ENCODE measurements around the gene IL6.

IL6 gene

DNA sequence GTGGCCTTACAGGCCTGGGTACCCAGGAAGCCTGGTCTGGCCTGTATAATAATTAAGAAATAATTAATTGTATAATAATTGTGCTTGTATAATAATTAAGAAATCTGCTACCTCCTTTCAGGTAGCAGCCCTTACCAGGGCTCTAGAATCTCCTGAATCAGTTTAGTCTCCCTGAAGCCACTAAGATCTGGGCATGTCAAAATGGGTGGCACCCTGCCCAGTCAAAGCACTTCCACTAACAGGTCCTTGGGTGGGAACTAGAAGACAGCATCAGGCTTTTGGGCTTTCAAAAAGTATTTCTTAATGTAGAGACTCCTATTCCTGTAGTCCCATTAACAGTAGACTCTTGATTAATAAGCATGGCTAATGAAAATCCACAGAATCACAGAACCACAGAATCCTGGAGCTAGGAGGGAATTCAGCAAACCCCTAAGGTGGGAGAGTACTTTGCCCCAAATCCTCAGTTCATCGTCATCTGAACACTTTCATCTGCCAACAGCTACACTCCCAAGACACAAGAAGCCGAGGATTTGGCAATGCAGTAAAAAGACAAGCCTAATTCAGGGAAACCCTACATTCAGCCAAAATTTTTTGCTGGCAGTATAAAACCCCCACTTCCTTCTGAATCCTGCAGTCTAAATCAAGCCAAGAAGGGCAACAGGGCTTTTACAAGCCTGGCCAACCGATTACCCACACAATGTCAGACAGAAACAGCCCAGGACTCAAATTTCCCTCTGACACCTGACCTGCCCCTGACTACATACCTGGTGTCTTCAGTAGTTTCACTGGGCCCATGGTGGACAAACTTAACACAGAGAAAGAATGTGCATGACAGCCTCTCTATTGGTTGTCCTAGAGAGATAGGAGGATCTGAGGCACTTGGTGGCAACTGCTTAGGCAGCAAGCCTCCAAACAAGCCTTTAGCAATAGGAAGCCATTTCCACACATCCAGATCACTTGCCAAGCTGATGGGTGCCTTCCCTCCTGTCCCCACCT, 5.9 kb upstream of the IL6 start:
- DNase-seq (ENCODE audit: low read depth): no peak
- H3K4me3 ChIP-seq (ENCODE audit: low read depth, low read length): no peak overlapping the region
- TF ChIP-seq, protein P1, sequence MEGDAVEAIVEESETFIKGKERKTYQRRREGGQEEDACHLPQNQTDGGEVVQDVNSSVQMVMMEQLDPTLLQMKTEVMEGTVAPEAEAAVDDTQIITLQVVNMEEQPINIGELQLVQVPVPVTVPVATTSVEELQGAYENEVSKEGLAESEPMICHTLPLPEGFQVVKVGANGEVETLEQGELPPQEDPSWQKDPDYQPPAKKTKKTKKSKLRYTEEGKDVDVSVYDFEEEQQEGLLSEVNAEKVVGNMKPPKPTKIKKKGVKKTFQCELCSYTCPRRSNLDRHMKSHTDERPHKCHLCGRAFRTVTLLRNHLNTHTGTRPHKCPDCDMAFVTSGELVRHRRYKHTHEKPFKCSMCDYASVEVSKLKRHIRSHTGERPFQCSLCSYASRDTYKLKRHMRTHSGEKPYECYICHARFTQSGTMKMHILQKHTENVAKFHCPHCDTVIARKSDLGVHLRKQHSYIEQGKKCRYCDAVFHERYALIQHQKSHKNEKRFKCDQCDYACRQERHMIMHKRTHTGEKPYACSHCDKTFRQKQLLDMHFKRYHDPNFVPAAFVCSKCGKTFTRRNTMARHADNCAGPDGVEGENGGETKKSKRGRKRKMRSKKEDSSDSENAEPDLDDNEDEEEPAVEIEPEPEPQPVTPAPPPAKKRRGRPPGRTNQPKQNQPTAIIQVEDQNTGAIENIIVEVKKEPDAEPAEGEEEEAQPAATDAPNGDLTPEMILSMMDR (IDR thresholded peaks at IDR 0.05; ENCODE audit: low read depth, low read length, missing control alignments): no peak

DNA sequence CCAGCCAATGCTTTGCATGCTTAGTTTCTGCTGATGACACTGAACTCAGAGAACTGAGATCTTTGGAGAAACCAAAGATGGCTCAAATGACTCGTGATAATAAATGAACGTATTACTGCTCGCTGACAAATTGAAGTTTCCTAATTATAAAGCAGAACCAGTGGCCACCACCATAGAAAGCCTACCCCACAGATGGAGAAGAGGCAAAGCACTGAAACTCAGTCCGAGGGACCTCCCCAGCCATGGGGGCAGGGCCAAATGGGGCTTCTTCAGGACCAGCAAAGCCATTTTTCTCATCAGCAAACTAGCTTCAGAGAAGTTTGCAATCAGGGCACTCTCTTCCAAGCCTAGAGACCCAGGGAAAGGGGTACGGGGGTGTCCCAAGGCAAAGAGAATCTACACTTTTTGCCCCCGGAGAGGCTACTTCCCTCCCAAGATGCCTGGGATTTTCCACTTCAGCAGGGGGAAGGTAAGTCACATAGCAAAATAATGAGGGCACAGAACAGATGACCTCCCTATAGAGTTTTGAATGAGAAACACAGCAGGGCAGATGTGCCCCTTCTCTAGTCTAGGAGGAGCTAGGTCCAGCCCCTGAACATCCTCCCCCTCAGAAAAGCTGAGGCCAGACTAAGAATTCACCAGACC, 4.3 kb upstream of the IL6 start:
- TF ChIP-seq, protein P1 (IDR thresholded peaks at IDR 0.05; ENCODE audit: low read depth, low read length, missing control alignments): no peak
- no peak for DNase-seq (ENCODE audit: low read depth)
- no peak overlapping the region for H3K4me3 ChIP-seq (ENCODE audit: low read depth, low read length)

DNA sequence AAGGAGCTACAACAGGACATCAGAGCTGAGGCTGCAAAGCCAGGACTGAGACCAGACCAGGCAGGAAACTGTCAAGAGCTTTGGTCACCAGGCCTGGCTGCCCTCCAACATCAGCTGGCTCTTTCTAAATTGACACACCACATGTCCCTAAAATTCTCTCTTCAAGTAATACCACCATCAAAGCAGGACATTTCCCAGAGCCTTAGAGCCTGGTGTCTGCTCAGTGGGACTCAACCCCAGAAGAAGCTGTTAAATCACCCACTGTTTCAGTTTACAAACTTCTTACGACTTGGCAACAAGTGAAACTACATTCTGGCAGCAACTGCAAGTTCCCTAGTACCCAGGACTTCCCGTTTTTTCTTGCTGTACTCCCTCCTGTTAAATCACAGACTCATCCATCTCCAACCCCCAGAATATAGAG, 3.8 kb upstream of the IL6 start:
- no peak for DNase-seq (ENCODE audit: low read depth)
- TF ChIP-seq, protein P1 (IDR thresholded peaks at IDR 0.05; ENCODE audit: low read depth, low read length, missing control alignments): no peak
- H3K4me3 ChIP-seq (ENCODE audit: low read depth, low read length): no peak overlapping the region

DNA sequence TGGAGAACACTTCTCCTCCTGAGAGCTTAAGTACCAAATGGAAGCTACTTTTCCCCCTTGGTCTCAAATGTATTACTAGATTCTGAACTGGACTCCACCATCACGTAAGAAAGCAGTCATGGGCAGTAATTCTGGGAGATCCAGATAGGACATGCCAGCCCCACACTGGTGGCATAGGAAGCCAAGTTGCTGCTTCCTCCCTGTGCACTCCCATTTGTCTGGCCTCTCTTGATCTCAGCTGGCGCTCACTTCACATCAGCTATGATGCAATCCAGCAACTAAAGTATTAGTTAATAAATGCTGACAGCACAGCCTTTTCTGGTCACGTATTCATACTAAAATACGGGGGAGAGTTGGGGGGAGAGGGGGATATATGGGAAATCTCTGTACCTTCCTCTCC, 3.4 kb upstream of the IL6 start:
- no peak overlapping the region for H3K4me3 ChIP-seq (ENCODE audit: low read depth, low read length)
- no peak for DNase-seq (ENCODE audit: low read depth)
- TF ChIP-seq, protein P1 (IDR thresholded peaks at IDR 0.05; ENCODE audit: low read depth, low read length, missing control alignments): no peak

DNA sequence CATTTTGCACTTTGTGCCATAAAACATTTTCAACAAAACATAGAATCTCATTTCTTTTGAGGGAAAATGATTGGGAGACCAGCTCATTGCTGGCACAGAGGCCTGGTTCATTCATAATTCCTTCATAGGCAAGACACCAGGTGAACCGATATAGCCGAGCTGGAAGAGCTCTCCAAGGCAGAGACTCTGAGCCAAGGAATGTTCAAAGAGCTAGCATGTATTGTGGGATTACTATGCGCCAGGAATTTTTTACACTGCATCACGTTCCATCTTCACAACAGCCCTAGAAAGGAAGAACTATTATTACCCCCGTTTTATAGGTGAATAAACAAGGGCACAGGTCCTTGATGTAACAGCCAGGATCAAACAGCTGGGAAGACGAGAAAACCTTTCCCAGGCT, 2.1 kb upstream of the IL6 start:
- H3K4me3 ChIP-seq (ENCODE audit: low read depth, low read length): no peak overlapping the region
- TF ChIP-seq, protein P1 (IDR thresholded peaks at IDR 0.05; ENCODE audit: low read depth, low read length, missing control alignments): no peak
- DNase-seq (ENCODE audit: low read depth): no peak

DNA sequence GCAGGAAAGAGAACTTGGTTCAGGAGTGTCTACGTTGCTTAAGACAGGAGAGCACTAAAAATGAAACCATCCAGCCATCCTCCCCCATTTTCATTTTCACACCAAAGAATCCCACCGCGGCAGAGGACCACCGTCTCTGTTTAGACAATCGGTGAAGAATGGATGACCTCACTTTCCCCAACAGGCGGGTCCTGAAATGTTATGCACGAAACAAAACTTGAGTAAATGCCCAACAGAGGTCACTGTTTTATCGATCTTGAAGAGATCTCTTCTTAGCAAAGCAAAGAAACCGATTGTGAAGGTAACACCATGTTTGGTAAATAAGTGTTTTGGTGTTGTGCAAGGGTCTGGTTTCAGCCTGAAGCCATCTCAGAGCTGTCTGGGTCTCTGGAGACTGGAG, 1.4 kb upstream of the IL6 start:
- H3K4me3 ChIP-seq (ENCODE audit: low read depth, low read length): no peak overlapping the region; the same call in 1 of the 2 replicates
- peak; percentile 36 for DNase-seq (ENCODE audit: low read depth)
- TF ChIP-seq, protein P1 (IDR thresholded peaks at IDR 0.05; ENCODE audit: low read depth, low read length, missing control alignments): peak; percentile 25
